Neural crest cell (in vitro differentiated cells): ENCODE measurements around the gene ANO9. TPM values are rescaled to one million over a fixed set of nuclear protein-coding genes. Genes with fewer than 3 reads are reported as not detected.

Source experiments
- DNase-seq: peaks from one replicate; pipeline ENCODE4 v3.0.0; 2021; ENCODE audit warnings: low read depth, mixed read lengths, low spot score
- H3K27ac Mint-ChIP-seq: one replicate; pipeline ENCODE4 v1.8.0; 2021; ENCODE audit warnings: mild to moderate bottlenecking, mixed read lengths; ENCODE audit not compliant: unreplicated experiment
- H3K27me3 Mint-ChIP-seq: 2 replicates; pipeline ENCODE4 v1.8.0; 2021; ENCODE audit warnings: low read depth, mild to moderate bottlenecking, mixed read lengths
- H3K36me3 Mint-ChIP-seq: 2 replicates; pipeline ENCODE4 v1.8.0; 2021; ENCODE audit warnings: low read depth, mild to moderate bottlenecking, mixed read lengths
- H3K4me1 Mint-ChIP-seq: 2 replicates; pipeline ENCODE4 v1.8.0; 2021; ENCODE audit warnings: mixed read lengths
- H3K4me3 Mint-ChIP-seq: one replicate; pipeline ENCODE4 v1.8.0; 2021; ENCODE audit warnings: mild to moderate bottlenecking, mixed read lengths
- H3K9me3 Mint-ChIP-seq: 2 replicates; pipeline ENCODE4 v1.8.0; 2021; ENCODE audit warnings: mixed read lengths
- total RNA-seq: library from RNA; stranded (reverse); gene quantifications from 2 replicates; pipeline ENCODE4 v1.2.1, GENCODE V29; 2021
- TF ChIP-seq, protein P1 (sequence below): fragments of 200-600 bp; sonication (generic); conservative IDR thresholded peaks from 2 replicates; pipeline ENCODE4 v1.5.0; 2021; ENCODE audit warnings: antibody characterized with exemption, mild to moderate bottlenecking

Gene ANO9
- total RNA-seq, 1 donor from 2014 or later, result not detected

DNA sequence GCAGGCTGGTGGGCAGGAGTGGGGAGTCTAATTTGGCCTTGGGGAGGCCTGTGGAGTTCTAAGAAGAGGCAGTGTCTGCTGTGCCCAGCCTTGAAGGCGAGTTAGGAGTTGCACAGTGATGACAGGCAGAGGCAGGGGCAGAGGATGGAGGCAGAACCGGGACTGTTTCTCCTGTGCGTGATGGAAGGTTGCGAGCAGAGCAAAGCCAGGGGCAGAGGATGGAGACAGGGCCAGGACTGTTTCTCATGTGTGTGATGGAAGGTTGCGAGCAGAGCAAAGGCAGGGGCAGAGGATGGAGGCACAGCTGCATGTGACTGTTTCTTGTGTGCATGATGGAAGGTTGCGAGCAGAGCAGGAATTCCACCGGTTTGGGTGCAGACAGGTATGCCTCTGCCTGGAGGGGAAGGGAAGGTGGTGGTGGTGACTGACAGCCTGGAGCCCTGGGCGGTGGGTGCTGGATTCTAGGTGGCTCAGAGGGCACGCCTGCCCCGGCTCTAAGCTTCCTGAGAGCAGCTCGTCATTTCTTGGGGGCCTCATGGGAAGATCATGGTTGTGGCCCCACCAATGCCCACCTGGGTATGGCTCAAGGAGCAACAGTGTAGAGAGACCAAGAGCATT lies 63.8 kb downstream of the ANO9 start:
- TF ChIP-seq, protein P1, sequence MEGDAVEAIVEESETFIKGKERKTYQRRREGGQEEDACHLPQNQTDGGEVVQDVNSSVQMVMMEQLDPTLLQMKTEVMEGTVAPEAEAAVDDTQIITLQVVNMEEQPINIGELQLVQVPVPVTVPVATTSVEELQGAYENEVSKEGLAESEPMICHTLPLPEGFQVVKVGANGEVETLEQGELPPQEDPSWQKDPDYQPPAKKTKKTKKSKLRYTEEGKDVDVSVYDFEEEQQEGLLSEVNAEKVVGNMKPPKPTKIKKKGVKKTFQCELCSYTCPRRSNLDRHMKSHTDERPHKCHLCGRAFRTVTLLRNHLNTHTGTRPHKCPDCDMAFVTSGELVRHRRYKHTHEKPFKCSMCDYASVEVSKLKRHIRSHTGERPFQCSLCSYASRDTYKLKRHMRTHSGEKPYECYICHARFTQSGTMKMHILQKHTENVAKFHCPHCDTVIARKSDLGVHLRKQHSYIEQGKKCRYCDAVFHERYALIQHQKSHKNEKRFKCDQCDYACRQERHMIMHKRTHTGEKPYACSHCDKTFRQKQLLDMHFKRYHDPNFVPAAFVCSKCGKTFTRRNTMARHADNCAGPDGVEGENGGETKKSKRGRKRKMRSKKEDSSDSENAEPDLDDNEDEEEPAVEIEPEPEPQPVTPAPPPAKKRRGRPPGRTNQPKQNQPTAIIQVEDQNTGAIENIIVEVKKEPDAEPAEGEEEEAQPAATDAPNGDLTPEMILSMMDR, result no peak
- no peak for DNase-seq
- peaks cover 22% of the 10 kb centered on the region for H3K36me3 Mint-ChIP-seq
- H3K4me1 Mint-ChIP-seq, result peaks cover 13% of the 10 kb centered on the region
- peaks cover 2% of the 10 kb centered on the region for H3K9me3 Mint-ChIP-seq
- H3K27ac Mint-ChIP-seq, result peak overlapping the region; percentile 81
- H3K4me3 Mint-ChIP-seq, result peak overlapping the region; percentile 54
- H3K27me3 Mint-ChIP-seq, result peaks cover 4% of the 10 kb centered on the region

DNA sequence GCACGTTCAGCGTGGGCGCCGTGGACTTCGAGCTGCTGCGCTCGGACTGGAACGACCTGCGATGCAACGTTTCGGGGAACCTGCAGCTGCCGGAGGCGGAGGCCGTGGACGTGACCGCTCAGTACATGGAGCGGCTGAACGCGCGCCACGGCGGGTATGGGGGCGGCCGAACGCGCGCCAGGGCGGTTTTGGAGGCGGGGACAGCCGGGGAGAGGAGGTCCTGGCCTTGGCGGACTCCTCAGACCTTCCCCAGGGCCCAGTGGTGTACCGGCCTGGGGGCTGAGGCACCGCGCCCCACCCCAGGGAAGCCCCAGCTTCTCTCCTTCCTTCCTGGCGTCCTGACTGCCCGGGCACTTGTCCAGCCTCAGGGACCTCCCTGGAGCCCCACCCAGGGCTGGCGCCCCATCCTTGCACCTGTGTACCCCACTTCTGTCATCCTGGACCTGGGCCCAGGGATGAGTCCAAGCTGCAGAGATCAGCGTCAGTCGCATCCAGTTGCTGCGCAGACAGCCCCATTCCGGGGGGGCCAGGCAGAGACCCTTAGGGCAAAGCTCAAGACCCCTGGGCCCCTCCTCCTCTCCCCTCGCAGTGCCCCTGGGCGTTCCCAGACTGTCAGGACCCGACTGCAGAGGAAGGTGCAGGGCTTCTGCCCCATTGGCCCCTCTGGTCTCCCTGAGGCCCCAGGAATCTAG lies 64.5 kb downstream of the ANO9 start:
- Mint-ChIP-seq H3K36me3 (peaks cover 22% of the 10 kb centered on the region), H3K4me1 (peaks cover 14% of the 10 kb centered on the region), H3K9me3 (peaks cover 2% of the 10 kb centered on the region), H3K27ac (no peak overlapping the region), H3K27me3 (peaks cover 4% of the 10 kb centered on the region), H3K4me3 (peak overlapping the region; percentile 29)
- TF ChIP-seq, protein P1, result no peak
- no peak for DNase-seq

DNA sequence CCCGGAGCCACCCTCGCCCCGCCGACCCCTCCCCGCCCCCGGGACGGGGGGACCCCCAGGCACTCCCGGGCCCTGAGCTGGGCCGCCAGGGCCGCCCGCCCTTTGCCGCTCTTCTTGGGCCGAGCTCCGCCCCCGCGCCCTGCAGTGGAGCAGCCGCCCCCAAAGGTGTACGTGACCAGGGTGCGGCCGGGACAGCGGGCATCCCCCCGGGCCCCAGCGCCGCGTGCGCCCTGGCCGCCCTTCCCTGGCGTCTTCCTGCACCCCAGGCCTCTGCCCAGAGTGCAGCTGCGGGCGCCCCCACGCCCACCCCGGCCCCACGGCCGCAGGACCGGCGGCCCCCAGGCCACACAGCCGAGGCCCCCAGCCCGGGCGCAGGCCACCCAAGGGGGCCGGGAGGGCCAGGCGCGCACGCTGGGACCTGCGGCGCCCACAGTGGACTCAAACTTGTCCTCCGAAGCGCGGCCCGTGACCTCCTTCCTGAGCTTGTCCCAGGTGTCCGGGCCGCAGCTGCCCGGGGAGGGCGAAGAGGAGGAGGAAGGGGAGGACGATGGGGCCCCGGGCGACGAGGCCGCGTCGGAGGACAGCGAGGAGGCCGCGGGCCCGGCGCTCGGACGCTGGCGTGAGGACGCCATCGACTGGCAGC lies 65.2 kb downstream of the ANO9 start:
- Mint-ChIP-seq H3K27ac (no peak overlapping the region), H3K9me3 (peaks cover 2% of the 10 kb centered on the region), H3K36me3 (peaks cover 22% of the 10 kb centered on the region), H3K4me1 (peaks cover 21% of the 10 kb centered on the region), H3K4me3 (no peak overlapping the region), H3K27me3 (peaks cover 4% of the 10 kb centered on the region)
- TF ChIP-seq, protein P1, result no peak
- DNase-seq, result no peak

DNA sequence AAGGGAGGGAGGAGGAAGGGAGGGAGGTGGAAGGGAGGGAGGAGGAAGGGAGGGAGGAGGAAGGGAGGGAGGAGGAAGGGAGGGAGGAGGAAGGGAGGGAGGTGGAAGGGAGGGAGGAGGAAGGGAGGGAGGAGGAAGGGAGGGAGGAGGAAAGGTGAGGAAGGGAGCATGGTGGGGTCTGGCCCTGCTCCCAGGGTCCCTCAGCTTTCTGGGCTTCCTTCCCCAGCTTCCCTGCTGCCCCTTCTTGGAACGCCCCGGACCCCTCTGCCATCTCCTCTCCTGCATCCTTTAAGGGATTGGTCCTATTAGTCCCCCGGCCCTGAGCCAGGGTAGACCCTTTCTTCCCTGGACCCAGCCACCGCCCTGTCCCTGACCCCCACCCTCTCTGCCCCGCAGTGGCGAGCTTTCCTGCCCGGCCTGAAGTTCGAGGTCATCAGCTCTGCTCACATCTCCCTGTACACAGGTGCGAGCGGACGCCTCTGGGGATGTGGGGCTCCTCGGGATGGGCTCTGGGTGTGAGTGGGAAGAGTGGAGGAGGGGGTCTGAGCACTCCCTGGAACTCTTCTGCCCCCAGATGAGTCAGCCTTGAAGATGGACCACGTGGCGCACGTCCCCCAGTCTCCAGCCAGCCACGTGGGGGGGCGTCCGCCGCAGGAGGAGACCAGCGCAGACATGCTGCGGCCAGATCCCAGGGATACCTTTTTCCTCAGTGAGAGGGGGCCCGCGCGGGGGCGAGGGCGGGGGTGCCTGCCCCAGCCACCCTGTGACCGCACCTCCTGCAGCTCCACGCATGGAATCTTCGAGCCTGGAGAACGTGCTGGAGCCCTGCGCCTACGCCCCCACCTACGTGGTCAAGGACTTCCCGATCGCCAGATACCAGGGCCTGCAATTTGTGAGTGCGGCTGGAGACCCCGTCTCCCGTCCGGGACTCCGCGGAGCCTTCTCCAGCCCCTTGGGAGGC lies 66.5 kb downstream of the ANO9 start:
- no peak for DNase-seq
- H3K4me3 Mint-ChIP-seq, result no peak overlapping the region
- H3K9me3 Mint-ChIP-seq, result peaks cover 2% of the 10 kb centered on the region
- H3K27me3 Mint-ChIP-seq, result peaks cover 6% of the 10 kb centered on the region
- peaks cover 31% of the 10 kb centered on the region for H3K4me1 Mint-ChIP-seq
- TF ChIP-seq, protein P1, result no peak
- no peak overlapping the region for H3K27ac Mint-ChIP-seq
- H3K36me3 Mint-ChIP-seq, result peaks cover 22% of the 10 kb centered on the region
